Peyer's patch (tissue), 4 donors: ENCODE data around the gene OAS3.

Source experiments
- CTCF ChIP-seq, 6 experiments: fragments of 450-650 bp in 4 of 6; fragments of 200-600 bp in 2 of 6; sonication (generic) in 1 of 6; IDR thresholded peaks; one replicate each; pipeline ENCODE4 v1.5.1; 2017 to 2019; ENCODE audit warnings: antibody characterized with exemption in 6 of 6, mild to moderate bottlenecking in 3 of 6, moderate library complexity in 1 of 6
- POLR2A ChIP-seq, 2 donors: fragments of 450-650 bp; IDR thresholded peaks; one replicate each; pipeline ENCODE4 v1.5.1; 2017; ENCODE audit warnings: antibody characterized with exemption in 2 of 2, mild to moderate bottlenecking in 2 of 2, moderate library complexity in 2 of 2

DNA sequence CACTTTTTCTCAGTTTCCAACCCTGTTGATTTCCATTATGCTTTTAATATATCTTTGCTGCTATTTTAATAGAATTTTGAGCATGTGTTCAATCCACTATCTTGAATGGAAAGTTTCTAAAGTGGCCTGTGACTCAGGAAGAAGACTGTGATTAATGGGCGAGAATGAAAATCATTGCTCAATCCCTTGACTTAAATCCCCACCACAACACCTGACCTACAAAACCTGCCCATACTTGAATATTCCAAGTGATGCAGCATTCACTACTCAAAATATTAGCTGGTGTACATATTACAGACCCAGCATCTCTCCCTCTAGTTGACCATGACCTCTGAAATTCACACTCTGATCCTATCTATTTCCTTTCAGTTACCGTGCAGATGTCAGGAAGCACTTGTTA is 1.3 kb upstream of the OAS3 start:
- TF ChIP-seq CTCF (IDR thresholded peaks at IDR 0.05): no peak
- no peak for TF ChIP-seq POLR2A (IDR thresholded peaks at IDR 0.05)
